ENCODE results near the gene TMEM164. TPM values are rescaled to one million over a fixed set of nuclear protein-coding genes. Genes with fewer than 3 reads are reported as not detected.

The TMEM164 gene
- polyA plus RNA-seq, 1 experiment, result 12.9 TPM

- ChIA-PET CTCF (interaction anchor here (0.9 to 1.5 kb wide), 4 partner anchors 113 to 547 kb away, joined by 3 read pairs; no protein-coding TSS in a partner anchor), POLR2A (interaction anchor here (1.4 kb wide), 1 partner anchor 11 kb away, joined by 4 read pairs; no protein-coding TSS in a partner anchor)
- Histone ChIP-seq H3K27me3 (ENCODE audit: control insufficient read depth, insufficient read depth, low read length) (no peaks in the 10 kb centered on the region), H3K4me3 (ENCODE audit: low read depth, low read length) (no peak overlapping the region), H3K27ac (ENCODE audit: low read depth, low read length) (no peak overlapping the region), H3K9me3 (ENCODE audit: control insufficient read depth, insufficient read depth, low read length) (no peaks in the 10 kb centered on the region)
- TF ChIP-seq, protein P1, sequence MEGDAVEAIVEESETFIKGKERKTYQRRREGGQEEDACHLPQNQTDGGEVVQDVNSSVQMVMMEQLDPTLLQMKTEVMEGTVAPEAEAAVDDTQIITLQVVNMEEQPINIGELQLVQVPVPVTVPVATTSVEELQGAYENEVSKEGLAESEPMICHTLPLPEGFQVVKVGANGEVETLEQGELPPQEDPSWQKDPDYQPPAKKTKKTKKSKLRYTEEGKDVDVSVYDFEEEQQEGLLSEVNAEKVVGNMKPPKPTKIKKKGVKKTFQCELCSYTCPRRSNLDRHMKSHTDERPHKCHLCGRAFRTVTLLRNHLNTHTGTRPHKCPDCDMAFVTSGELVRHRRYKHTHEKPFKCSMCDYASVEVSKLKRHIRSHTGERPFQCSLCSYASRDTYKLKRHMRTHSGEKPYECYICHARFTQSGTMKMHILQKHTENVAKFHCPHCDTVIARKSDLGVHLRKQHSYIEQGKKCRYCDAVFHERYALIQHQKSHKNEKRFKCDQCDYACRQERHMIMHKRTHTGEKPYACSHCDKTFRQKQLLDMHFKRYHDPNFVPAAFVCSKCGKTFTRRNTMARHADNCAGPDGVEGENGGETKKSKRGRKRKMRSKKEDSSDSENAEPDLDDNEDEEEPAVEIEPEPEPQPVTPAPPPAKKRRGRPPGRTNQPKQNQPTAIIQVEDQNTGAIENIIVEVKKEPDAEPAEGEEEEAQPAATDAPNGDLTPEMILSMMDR (IDR thresholded peaks at IDR 0.05; ENCODE audit: low read depth, low read length), result no peak
- no peak for DNase-seq (ENCODE audit: low read depth, low spot score)
These were observed 29.7 kb downstream of the TMEM164 start for GRCh38 chrX:110032534-110033147.

DNA sequence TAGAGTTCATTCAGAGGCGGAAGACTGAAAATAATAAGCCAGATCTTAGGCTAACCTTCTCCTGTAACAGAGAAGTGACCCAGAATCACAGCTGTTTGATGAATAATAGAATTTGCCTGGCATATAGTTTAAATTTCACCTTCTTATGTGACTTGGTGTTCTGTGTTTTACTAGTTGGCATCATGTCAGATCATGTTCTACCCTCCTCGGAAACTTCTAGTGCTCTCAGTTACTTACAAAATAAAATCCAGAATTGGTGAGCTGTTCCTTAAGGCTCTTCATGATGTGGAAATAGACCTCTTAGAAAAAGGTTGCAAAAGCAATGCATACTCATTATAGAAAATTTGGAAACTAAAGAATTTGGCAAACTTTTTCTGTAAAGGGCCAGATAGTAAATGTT lies 31.1 kb downstream of the TMEM164 start:
- H3K4me3 ChIP-seq (ENCODE audit: low read depth, low read length), result no peak overlapping the region
- DNase-seq (ENCODE audit: low read depth, low spot score), result no peak
- no peaks in the 10 kb centered on the region for H3K27me3 ChIP-seq (ENCODE audit: control insufficient read depth, insufficient read depth, low read length)
- no peaks in the 10 kb centered on the region for H3K9me3 ChIP-seq (ENCODE audit: control insufficient read depth, insufficient read depth, low read length)
- TF ChIP-seq, protein P1 (IDR thresholded peaks at IDR 0.05; ENCODE audit: low read depth, low read length), result no peak
- no peak overlapping the region for H3K27ac ChIP-seq (ENCODE audit: low read depth, low read length)
- ChIA-PET CTCF (interaction anchor here (1.5 kb wide), 1 partner anchor 123 kb away, joined by 3 read pairs; no protein-coding TSS in a partner anchor), POLR2A (no interaction called here)

DNA sequence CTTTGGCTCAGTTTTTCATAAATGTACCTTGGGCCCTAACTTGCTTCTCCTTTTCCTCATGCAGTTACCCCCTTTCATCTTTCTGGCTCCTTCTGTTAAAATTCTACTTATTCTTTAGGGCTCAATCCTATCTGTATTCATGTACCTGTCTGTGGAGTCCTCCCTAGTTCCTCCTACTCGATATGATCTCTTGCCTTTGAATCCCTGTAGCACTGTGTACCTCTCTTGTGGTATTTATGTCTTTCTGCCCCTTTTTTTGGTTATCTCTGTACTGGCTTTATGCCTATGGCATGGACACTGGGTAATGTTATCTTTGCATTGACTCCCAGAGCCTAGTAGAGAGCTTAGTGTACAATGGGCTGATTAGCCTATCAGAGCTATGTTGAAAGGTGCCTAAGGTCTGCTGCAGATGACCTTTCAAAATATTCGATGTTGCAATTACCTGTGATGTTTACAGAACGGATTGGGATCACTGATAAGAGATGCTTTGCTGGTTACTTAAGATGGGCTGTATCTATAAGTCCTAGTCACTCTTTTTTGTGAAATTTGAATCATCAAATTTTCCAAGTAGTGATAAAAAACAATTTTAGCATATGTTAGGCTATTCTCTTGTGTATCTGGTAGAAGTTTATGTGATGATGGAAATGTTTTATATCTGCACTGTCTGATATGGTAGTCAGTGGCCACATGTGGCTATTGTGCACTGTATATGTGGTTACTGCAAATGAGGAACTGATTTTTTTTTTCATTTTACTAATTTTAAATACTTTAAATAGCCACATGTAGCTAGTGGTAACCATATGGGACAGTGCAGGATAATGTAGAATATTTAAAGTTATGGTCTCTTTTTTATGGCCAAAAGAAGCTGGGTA lies 33.5 kb downstream of the TMEM164 start:
- Histone ChIP-seq H3K27ac (ENCODE audit: low read depth, low read length) (no peak overlapping the region), H3K27me3 (ENCODE audit: control insufficient read depth, insufficient read depth, low read length) (no peaks in the 10 kb centered on the region), H3K4me3 (ENCODE audit: low read depth, low read length) (no peak overlapping the region), H3K9me3 (ENCODE audit: control insufficient read depth, insufficient read depth, low read length) (no peaks in the 10 kb centered on the region)
- ChIA-PET POLR2A (interaction anchor here (0.7 kb wide), 1 partner anchor 62 kb away, joined by 3 read pairs; no protein-coding TSS in a partner anchor), CTCF (no interaction called here)
- TF ChIP-seq, protein P1 (IDR thresholded peaks at IDR 0.05; ENCODE audit: low read depth, low read length), result no peak
- DNase-seq (ENCODE audit: low read depth, low spot score), result no peak

DNA sequence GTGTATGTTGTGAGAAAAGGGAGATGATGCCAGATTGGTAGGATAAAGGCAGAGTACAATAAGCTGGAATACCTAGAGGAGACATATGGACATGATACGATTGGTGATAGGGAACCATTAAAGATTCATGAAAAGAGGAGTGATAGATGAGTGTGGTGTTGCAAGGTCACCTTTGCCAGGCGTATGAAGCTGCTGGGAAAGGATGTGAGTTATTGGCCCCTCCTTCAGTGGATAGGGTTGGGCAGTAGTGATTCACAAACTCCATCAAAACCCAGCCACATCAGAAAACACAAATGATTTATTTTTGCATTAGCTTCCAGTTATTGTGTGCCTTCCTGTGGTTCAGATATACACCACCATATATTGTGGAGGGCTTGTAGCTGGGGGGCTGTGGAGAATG lies 34.3 kb downstream of the TMEM164 start:
- DNase-seq (ENCODE audit: low read depth, low spot score), result no peak
- TF ChIP-seq, protein P1 (IDR thresholded peaks at IDR 0.05; ENCODE audit: low read depth, low read length), result no peak
- H3K4me3 ChIP-seq (ENCODE audit: low read depth, low read length), result no peak overlapping the region
- H3K9me3 ChIP-seq (ENCODE audit: control insufficient read depth, insufficient read depth, low read length), result no peaks in the 10 kb centered on the region
- CTCF ChIA-PET, result no interaction called here
- no peaks in the 10 kb centered on the region for H3K27me3 ChIP-seq (ENCODE audit: control insufficient read depth, insufficient read depth, low read length)
- H3K27ac ChIP-seq (ENCODE audit: low read depth, low read length), result no peak overlapping the region
- POLR2A ChIA-PET, result no interaction called here

DNA sequence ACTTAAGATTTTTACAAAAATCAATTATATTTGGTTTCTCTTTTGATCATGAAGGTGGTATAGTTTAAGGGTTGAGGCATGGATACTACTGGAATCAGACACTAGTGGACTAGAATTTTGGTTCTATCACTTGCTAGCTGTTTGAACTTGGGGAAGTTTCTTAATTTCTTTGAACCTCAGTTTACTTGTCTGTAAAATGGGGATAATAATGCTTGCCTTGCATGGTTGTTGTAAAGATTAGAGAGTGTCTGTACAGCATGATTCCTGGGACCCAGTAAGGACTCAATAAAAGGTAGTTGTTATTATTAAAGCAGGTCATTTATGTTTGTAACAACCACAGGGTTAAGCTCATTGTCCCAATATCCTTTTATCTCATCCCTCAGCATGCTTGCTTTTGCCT lies 36.0 kb downstream of the TMEM164 start:
- DNase-seq (ENCODE audit: low read depth, low spot score), result no peak
- CTCF ChIA-PET, result no interaction called here
- TF ChIP-seq, protein P1 (IDR thresholded peaks at IDR 0.05; ENCODE audit: low read depth, low read length), result no peak
- no peaks in the 10 kb centered on the region for H3K9me3 ChIP-seq (ENCODE audit: control insufficient read depth, insufficient read depth, low read length)
- no peak overlapping the region for H3K27ac ChIP-seq (ENCODE audit: low read depth, low read length)
- H3K27me3 ChIP-seq (ENCODE audit: control insufficient read depth, insufficient read depth, low read length), result no peaks in the 10 kb centered on the region
- no peak overlapping the region for H3K4me3 ChIP-seq (ENCODE audit: low read depth, low read length)
- POLR2A ChIA-PET, result no interaction called here
